ENCODE measurements around the gene FOXN1.

FOXN1 gene

DNA sequence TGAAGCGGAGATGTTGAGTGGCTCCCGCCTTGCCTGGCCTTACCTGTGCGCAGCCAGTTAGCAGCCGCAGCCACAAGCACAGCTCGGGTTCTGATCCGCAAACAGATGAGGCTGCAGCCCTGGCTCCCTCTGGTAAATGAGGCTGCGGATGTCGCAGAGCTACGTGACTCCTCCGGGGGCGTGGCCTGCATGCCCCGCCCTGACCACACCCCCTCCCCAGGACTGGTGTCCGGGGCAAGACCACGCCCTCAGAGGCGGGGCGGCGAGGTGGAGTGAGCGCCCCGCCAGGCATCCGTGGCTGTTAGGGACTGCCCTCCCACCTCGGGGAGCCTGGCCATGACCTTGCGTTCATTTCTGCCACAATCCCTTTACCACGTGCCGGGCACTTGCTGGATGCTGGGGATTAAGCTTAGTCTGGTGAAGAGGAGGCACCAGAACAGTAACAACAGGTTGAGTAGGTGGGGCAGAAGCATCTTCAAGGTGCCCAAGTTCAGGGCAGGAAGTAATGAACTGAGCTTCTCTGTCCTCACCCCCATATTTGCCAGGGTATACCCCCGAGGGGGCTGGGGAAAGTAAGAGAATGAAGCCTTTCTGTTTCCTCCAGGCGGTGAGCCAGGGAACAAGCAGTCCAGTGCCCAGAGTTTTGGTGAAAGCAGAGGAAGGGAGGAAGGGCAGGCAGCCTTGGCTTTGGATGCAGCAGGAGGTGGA, 70.8 kb downstream of the FOXN1 start, which contains the start of gene ALDOC:
Gene ALDOC, minus strand, starts transcription at position 138 of the 708 bp plus-strand sequence. CDS start 1,363 bp downstream, outside the sequence.
- peak; percentile 93 to 94 for DNase-seq

DNA sequence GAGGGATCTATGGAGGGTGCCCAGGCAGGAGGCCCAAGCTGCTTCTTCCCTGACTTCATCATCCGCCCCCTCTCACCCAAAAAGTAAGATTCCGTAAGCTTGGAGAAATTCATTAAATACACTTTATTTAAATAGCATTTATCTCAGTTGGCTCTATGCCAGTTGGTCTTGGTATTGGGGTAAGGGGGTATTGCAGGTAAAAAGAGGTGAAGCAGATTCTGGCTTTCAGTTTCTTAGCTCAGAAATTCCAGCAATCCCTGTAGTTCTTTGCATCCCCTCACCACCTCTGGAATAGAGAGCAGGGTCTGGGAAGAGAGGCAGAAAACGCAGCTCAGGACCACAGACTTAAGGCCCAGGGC, 71.3 kb downstream of the FOXN1 start:
- no peak for DNase-seq

DNA sequence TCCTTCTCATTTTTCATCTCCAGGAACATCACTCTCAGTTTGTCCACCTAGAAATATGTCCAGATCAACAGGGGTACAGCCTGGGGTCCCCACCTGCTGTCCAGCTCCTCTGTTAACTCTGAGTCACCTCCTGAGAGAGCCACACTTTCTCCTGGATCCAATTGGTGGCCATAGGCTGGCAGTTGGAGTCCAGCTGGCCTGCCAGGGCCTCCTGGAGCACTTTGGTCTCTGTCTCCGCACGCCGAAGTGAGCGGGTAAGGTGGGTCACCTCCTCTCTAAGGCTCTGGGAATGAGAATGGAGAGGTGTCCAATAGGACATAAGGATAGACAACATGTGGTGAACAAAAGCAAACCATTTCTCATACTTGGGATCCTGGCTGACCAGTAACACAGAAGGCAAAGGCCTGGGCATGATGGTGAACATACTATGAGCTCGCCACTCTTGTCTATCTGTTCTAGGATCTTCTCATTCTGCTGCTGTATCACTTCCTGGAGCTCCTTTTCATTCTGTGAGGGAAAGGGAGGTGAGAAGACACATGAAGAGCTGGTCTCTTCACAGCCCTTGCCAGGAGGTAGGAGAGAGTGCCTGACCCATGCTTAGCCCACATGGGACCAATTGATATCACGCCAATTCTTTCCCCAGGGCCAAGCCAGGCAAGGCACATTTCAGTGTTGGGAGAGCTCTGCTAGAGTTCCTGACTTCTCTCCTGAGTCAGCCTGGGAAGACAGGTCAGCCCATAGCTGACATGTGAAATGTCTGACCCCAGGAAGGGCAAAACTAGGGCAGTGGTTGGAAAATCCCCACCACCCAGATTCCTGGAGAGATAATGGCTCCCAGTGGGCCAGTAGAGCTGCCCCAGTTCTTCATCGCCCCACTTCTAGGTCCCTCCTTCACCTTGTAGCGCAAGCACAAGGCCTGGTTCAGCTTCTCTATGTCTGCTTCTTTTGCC, 72.4 kb downstream of the FOXN1 start:
- DNase-seq, result no peak

DNA sequence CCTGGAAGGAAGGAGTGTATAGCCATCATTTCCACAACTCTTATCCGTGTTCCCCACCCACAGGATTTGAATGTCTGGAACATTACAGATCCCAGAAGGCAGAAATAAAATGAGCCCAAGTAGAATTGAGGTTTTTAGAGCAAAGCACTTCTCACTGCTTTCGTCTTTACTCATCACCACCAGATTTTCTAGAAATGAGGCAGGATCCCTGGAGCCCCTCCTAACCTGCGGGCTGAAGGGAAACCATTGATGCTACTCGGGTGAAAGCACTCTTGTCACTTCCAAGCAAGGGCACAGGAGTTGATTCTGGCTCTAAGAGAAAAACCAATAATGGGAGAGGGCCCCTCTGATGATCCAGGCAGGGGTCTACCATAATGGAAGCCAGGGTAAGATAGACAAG, 73.4 kb downstream of the FOXN1 start:
- no peak for DNase-seq

DNA sequence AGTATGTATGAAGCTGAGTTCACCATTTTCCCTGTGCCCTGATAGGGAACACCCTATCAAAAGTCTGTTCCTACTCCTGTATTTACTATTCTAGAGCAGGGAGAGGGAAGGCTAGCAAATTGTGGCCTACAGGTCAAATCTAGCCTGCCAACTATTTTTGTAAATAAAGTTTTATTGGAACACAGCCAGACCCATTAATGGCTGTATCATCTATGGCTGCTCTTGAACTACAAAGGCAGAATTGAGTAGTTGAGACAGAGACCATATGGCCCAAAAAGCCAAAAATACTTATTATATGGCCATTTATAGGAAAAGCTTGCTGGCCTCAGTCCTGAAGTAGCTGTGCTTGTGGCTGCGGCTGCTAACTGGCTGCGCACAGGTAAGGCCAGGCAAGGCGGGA, 74.8 kb downstream of the FOXN1 start:
- no peak for DNase-seq

DNA sequence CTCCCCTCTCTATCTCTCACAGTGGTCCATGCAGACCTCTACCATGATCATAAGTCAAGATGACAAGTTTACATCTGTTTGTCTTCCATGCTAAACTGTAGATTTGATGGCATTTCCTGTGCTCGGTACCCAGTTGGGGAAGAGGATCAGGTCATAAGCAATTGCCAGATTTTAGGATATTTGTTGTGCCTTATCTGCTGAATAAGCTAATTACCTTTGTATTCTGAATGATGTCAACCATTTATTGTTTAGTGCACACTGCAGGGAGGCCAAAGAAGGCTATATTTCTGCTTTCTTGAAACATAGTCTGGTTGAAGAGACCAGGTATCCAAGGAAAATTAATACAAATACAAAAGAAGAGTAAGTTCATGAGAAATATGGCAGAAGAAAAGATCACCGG, 76.4 kb downstream of the FOXN1 start:
- no peak for DNase-seq

DNA sequence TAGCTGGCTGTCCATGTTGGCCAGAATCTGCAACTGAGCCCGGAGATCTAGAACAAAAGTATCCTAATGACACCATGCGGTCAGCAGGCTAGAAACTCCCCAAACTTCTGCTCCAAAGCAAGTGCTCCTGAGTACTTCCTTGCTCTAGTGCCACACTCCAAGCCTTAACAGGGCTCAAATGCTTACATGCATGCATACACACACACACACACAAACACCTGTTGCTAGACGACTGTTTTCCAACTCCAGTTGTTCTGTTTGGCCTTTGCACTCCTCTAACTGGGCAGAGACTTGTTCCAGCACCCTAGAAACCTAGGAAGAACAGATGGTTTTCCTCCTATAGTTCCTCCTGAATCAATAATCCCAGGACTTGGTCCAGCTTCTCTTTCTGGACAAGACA, 78.3 kb downstream of the FOXN1 start:
- DNase-seq, result no peak

DNA sequence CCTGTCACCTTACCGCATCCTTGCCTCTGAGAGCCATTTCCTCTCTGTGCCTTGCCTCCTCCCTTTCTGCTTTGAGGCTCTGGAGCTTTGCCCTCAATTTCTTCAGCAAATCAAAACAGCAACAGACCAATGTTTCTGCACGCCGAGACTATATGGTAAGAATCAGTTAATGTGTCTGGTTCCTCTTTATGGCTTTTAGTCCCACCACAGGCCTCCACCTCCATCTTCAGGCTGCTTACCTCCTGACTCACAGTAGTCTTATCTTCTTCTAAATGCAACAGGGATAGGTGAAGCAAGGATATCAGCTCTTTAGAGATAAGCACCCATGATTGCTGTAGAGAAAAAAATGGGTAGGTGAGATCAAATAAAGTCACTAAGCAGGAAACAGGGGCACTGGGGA, 79.7 kb downstream of the FOXN1 start:
- DNase-seq, result no peak
